MCF 10A (cell line): ENCODE results near the gene TRPC4AP. TPM values are rescaled to one million over a fixed set of nuclear protein-coding genes. Genes with fewer than 3 reads are reported as not detected.

ENCODE experiments used
- BruUV-seq: library from RNA; stranded (reverse); fragments of 400-500 nt; replicated peaks from 2 replicates; lab custom pipeline; 2021; lab: Mats Ljungman, UMichigan
- CTCF ChIA-PET: fragments of 300-600 bp; sonication (Branson Sonifier 250); formaldehyde crosslinking; extraction: SDS; loops from one replicate; lab custom pipeline; 2021; ENCODE audit warnings: antibody characterized with exemption, inconsistent platforms; lab: Yijun Ruan, JAX
- POLR2A ChIA-PET: fragments of 300-600, 350-650 bp; sonication (Branson Sonifier 250); formaldehyde crosslinking; extraction: SDS; loops from one replicate; lab custom pipeline; 2020; ENCODE audit warnings: antibody characterized with exemption, inconsistent platforms; lab: Yijun Ruan, JAX
- DNase-seq: peaks from one replicate; pipeline ENCODE4 v3.0.0-alpha.2; 2018; ENCODE audit not compliant: unreplicated experiment
- H3K27ac Mint-ChIP-seq: one replicate; pipeline ENCODE4 v1.8.0; 2022; ENCODE audit warnings: mild to moderate bottlenecking, low read depth, mixed read lengths; ENCODE audit not compliant: unreplicated experiment
- H3K27me3 Mint-ChIP-seq: one replicate; pipeline ENCODE4 v1.8.0; 2022; ENCODE audit warnings: mixed read lengths; ENCODE audit not compliant: insufficient read depth, unreplicated experiment
- H3K36me3 Mint-ChIP-seq: one replicate; pipeline ENCODE4 v1.8.0; 2022; ENCODE audit warnings: mild to moderate bottlenecking, moderate library complexity, mixed read lengths; ENCODE audit not compliant: insufficient read depth, unreplicated experiment
- H3K4me1 Mint-ChIP-seq: one replicate; pipeline ENCODE4 v1.8.0; 2022; ENCODE audit warnings: mixed read lengths; ENCODE audit not compliant: insufficient read depth, unreplicated experiment
- H3K4me3 Mint-ChIP-seq: one replicate; pipeline ENCODE4 v1.8.0; 2022; ENCODE audit warnings: mild to moderate bottlenecking, moderate library complexity, mixed read lengths; ENCODE audit not compliant: unreplicated experiment
- H3K9me3 Mint-ChIP-seq: one replicate; pipeline ENCODE4 v1.8.0; 2022; ENCODE audit warnings: mixed read lengths; ENCODE audit not compliant: unreplicated experiment
- CTCF ChIP-seq: fragments of 200-600 bp; IDR thresholded peaks from one replicate; pipeline ENCODE4 v1.8.0; 2022; ENCODE audit warnings: antibody characterized with exemption, mild to moderate bottlenecking; ENCODE audit not compliant: unreplicated experiment
- intact Hi-C: fragments of 100-400 bp; cut with micrococcal nuclease; formaldehyde crosslinking; loops from 2 replicates; pipeline ENCODE4 v1.14.1; 2022
- total RNA-seq: library from RNA; stranded (reverse); gene quantifications from 2 replicates; pipeline ENCODE4 v1.2.3, GENCODE V29; 2022

The TRPC4AP gene
- total RNA-seq, 1 experiment from 2014 or later = 51.8 TPM

- H3K9me3 Mint-ChIP-seq = no peaks in the 10 kb centered on the region
- intact Hi-C loops = no loop called here
- no peak for DNase-seq
- ChIA-PET CTCF (interaction anchor here (0.6 to 0.9 kb wide), 5 partner anchors 13 to 237 kb away, joined by 3 to 4 read pairs (median 3); partner anchors contain the start of gene GGT7), POLR2A (no interaction called here)
- peaks cover 25% of the 10 kb centered on the region for H3K27me3 Mint-ChIP-seq
- H3K4me3 Mint-ChIP-seq = no peak overlapping the region
- BruUV-seq = no TSS peak
- no peaks in the 10 kb centered on the region for H3K36me3 Mint-ChIP-seq
- no peak overlapping the region for H3K27ac Mint-ChIP-seq
- TF ChIP-seq CTCF = no peak
- H3K4me1 Mint-ChIP-seq = no peaks in the 10 kb centered on the region
These were observed 121.6 kb downstream of the TRPC4AP start for GRCh38 chr20:34970846-34971560.

- no peaks in the 10 kb centered on the region for H3K36me3 Mint-ChIP-seq
- no peaks in the 10 kb centered on the region for H3K9me3 Mint-ChIP-seq
- BruUV-seq = no TSS peak
- no peak for DNase-seq
- H3K4me3 Mint-ChIP-seq = no peak overlapping the region
- H3K4me1 Mint-ChIP-seq = no peaks in the 10 kb centered on the region
- ChIA-PET CTCF (interaction anchor here (0.6 to 0.9 kb wide), 3 partner anchors 12 to 135 kb away, joined by 3 read pairs; no protein-coding TSS in a partner anchor), POLR2A (interaction anchor here (1.3 kb wide), 1 partner anchor 94 kb away, joined by 3 read pairs; the partner anchor contains the start of gene ACSS2)
- H3K27ac Mint-ChIP-seq = no peak overlapping the region
- TF ChIP-seq CTCF = no peak
- intact Hi-C loops = no loop called here
- H3K27me3 Mint-ChIP-seq = peaks cover 25% of the 10 kb centered on the region
These were observed 122.3 kb downstream of the TRPC4AP start for GRCh38 chr20:34970193-34970840.

GRCh38 chr20:34968042-34968775, 124.4 kb downstream of the TRPC4AP start:
- TF ChIP-seq CTCF = no peak
- no peak for DNase-seq
- Mint-ChIP-seq H3K27me3 (peaks cover 6% of the 10 kb centered on the region), H3K4me3 (no peak overlapping the region), H3K9me3 (no peaks in the 10 kb centered on the region), H3K36me3 (no peaks in the 10 kb centered on the region), H3K4me1 (no peaks in the 10 kb centered on the region), H3K27ac (no peak overlapping the region)
- POLR2A ChIA-PET = interaction anchor here (1.2 kb wide), 1 partner anchor 41 kb away, joined by 4 read pairs; no protein-coding TSS in a partner anchor
- intact Hi-C loops = no loop called here
- CTCF ChIA-PET = interaction anchor here (0.7 kb wide), 2 partner anchors 9 to 12 kb away, joined by 3 read pairs; no protein-coding TSS in a partner anchor
- no TSS peak for BruUV-seq

GRCh38 chr20:34967421-34967820, 125.2 kb downstream of the TRPC4AP start:
- no TSS peak for BruUV-seq
- no peak overlapping the region for H3K27ac Mint-ChIP-seq
- no peak overlapping the region for H3K4me3 Mint-ChIP-seq
- ChIA-PET CTCF (interaction anchor here (0.6 to 1.7 kb wide), 5 partner anchors 8 to 141 kb away, joined by 3 to 6 read pairs (median 3); partner anchors contain the start of genes GSS and MYH7B), POLR2A (interaction anchor here (1.2 kb wide), 1 partner anchor 42 kb away, joined by 4 read pairs; no protein-coding TSS in a partner anchor)
- intact Hi-C loops = no loop called here
- no peaks in the 10 kb centered on the region for H3K36me3 Mint-ChIP-seq
- no peak for TF ChIP-seq CTCF
- no peaks in the 10 kb centered on the region for H3K9me3 Mint-ChIP-seq
- DNase-seq = no peak
- no peaks in the 10 kb centered on the region for H3K27me3 Mint-ChIP-seq
- no peaks in the 10 kb centered on the region for H3K4me1 Mint-ChIP-seq
